HL-60 (cell line): ENCODE results near the gene CAV3.
A peak's percentile ranks its signal among the peaks of the same experiment; 100 is the strongest.

Experiments used
- DNase-seq, 2 experiments: peaks; one replicate each; pipeline ENCODE4 v3.0.0-alpha.2; 2010 to 2020; ENCODE audit warnings: low read depth in 1 of 2, low spot score in 1 of 2
- H3K27ac ChIP-seq: fragments of 250-450 bp; sonication (Bioruptor Pico); replicated peaks from 2 replicates; pipeline ENCODE4 v1.5.1; 2020; ENCODE audit warnings: mild to moderate bottlenecking, moderate library complexity
- H3K27me3 ChIP-seq: fragments of 250-450 bp; sonication (Bioruptor Pico); 2 replicates; pipeline ENCODE4 v1.5.1; 2021; ENCODE audit warnings: mild to moderate bottlenecking, moderate library complexity; ENCODE audit not compliant: insufficient read depth, poor library complexity, severe bottlenecking
- H3K4me3 ChIP-seq: replicated peaks from 2 replicates; pipeline ENCODE4 v1.5.1; 2011; ENCODE audit warnings: mild to moderate bottlenecking, control low read depth, low read length; ENCODE audit not compliant: insufficient read depth
- CTCF ChIP-seq: IDR thresholded peaks from one replicate; pipeline ENCODE4 v1.5.1; 2011; ENCODE audit warnings: low read length, control low read depth, inconsistent platforms; ENCODE audit not compliant: insufficient read depth
- GABPA ChIP-seq: IDR thresholded peaks from 2 replicates; pipeline ENCODE4 v1.6.1; 2012; ENCODE audit warnings: low read depth
- POLR2AphosphoS5 ChIP-seq: IDR thresholded peaks from 2 replicates; pipeline ENCODE4 v1.6.1; 2012; ENCODE audit warnings: low read depth
- SPI1 ChIP-seq: IDR thresholded peaks from 2 replicates; pipeline ENCODE4 v1.6.1; 2012; ENCODE audit warnings: low read depth, mild to moderate bottlenecking, borderline replicate concordance
- TF ChIP-seq, protein P1 (sequence below): IDR thresholded peaks from 2 replicates; pipeline ENCODE4 v1.6.1; 2012; ENCODE audit warnings: low read depth; ENCODE audit not compliant: insufficient replicate concordance

Gene CAV3

DNA sequence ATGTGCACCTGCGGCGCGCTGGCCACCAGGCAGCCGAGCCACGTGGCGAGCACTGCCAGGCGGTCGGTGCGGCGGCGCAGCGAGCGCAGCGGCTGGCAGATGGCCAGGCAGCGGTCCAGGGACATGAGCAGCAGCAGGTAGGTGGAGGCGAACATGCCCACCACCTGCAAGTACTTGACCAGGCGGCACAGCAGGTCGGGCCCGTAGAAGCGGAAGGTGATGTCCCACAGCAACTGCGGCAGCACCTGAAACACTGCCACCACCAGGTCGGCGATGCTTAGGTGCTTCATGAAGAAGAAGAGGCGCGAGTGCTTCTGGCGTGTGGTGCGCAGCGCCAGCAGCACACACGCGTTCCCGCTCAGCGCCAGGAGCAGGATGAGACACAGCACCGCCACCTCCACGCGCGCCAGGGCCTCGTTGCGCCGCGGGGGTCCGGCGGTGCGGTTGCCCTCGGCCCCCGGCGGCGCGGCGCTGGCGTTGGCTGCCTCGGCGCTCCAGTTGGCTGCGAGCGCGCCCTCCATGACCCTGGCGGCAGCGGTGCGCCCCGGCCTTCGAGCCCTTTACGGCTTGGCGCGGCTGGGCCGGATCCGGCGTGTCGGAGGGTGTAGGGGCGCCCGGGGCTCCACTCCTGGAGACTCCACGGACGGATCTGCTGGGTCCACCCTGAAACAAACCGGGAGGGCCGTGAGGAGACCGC is 34.2 kb downstream of the CAV3 start:
- Histone ChIP-seq H3K27ac (no peak overlapping the region), H3K4me3 (no peak overlapping the region), H3K27me3 (peaks cover 39% of the 10 kb centered on the region)
- TF ChIP-seq CTCF = no peak
- TF ChIP-seq SPI1 = no peak
- no peak for TF ChIP-seq POLR2AphosphoS5
- TF ChIP-seq, protein P1, sequence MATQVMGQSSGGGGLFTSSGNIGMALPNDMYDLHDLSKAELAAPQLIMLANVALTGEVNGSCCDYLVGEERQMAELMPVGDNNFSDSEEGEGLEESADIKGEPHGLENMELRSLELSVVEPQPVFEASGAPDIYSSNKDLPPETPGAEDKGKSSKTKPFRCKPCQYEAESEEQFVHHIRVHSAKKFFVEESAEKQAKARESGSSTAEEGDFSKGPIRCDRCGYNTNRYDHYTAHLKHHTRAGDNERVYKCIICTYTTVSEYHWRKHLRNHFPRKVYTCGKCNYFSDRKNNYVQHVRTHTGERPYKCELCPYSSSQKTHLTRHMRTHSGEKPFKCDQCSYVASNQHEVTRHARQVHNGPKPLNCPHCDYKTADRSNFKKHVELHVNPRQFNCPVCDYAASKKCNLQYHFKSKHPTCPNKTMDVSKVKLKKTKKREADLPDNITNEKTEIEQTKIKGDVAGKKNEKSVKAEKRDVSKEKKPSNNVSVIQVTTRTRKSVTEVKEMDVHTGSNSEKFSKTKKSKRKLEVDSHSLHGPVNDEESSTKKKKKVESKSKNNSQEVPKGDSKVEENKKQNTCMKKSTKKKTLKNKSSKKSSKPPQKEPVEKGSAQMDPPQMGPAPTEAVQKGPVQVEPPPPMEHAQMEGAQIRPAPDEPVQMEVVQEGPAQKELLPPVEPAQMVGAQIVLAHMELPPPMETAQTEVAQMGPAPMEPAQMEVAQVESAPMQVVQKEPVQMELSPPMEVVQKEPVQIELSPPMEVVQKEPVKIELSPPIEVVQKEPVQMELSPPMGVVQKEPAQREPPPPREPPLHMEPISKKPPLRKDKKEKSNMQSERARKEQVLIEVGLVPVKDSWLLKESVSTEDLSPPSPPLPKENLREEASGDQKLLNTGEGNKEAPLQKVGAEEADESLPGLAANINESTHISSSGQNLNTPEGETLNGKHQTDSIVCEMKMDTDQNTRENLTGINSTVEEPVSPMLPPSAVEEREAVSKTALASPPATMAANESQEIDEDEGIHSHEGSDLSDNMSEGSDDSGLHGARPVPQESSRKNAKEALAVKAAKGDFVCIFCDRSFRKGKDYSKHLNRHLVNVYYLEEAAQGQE = no peak
- no peak for TF ChIP-seq GABPA
- DNase-seq = peak in 1 of 2 experiments; percentile 25

DNA sequence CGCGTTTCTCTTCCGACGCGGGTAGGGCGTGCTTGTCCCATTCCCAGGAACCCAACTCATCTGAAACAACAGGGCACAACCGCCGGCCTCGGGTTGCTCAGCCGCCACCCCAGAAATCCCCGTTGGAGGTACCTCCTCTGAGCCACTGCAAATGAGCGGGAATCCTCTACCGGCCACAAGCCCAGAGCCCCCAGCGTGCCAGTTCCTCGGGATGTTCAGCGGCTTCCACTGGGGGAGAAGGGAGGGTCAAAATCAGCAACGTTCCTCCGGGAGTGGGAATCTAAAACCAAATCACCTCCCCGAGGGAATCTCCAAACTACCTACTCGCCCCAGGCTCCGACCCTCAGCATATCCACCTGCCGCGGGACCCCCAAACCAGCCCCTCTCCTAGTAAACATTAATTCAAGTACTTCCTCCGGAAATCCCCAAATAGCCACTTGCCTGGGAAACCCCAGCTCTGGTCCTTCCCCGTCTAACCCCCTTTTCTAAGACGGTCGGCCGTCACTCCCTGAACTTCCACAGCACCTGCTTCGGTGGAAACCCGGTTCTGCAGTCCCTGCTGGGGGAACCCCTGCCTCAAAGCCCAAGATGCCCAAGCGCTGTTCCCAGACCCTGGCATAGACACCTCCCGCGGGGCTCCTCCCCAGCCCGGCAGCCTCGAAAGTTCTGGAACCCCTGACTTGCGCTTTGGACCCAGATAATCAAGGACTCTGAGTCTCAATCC is 34.9 kb downstream of the CAV3 start:
- Histone ChIP-seq H3K27me3 (peaks cover 39% of the 10 kb centered on the region), H3K4me3 (no peak overlapping the region), H3K27ac (no peak overlapping the region)
- no peak for DNase-seq
- TF ChIP-seq, protein P1 = no peak
- TF ChIP-seq CTCF = no peak
- TF ChIP-seq POLR2AphosphoS5 = no peak
- no peak for TF ChIP-seq SPI1
- TF ChIP-seq GABPA = no peak

GRCh38 chr3:8769088-8769822 is 35.7 kb downstream of the CAV3 start, which contains the start of gene OXTR:
Gene OXTR, minus strand, starts transcription at chr3:8769613. Its CDS starts 1,426 bp downstream, at chr3:8768187.
- TF ChIP-seq POLR2AphosphoS5 (no peak), GABPA (no peak), SPI1 (no peak), CTCF (peak; percentile 66)
- TF ChIP-seq, protein P1 = no peak
- Histone ChIP-seq H3K27ac (no peak within 1 kb of the TSS), H3K4me3 (no peak within 1 kb of the TSS), H3K27me3 (peaks cover 39% of the 10 kb centered on the region)
- peak; percentile 15 to 35 for DNase-seq
